ENCODE results near the gene RRH.

DNA sequence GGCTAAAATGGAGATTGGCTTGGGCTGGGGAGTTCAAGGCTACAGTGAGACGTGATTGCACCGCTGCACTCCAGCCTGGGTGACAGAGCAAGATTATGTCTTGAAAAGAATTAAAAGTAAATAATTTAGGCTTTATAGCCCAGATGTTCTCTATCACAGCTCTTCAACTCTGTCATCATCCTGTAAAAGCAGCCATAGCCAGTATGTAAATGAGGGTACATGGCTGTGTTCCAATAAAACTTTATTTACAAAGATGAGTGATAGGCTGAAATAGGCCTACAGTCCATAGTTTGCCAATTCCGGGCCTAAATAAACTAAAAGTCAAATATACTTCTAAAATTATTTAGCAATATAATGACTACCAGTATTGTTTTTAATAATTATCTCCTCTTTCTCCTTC, 9.2 kb downstream of the RRH start:
- TF ChIP-seq, protein P1, sequence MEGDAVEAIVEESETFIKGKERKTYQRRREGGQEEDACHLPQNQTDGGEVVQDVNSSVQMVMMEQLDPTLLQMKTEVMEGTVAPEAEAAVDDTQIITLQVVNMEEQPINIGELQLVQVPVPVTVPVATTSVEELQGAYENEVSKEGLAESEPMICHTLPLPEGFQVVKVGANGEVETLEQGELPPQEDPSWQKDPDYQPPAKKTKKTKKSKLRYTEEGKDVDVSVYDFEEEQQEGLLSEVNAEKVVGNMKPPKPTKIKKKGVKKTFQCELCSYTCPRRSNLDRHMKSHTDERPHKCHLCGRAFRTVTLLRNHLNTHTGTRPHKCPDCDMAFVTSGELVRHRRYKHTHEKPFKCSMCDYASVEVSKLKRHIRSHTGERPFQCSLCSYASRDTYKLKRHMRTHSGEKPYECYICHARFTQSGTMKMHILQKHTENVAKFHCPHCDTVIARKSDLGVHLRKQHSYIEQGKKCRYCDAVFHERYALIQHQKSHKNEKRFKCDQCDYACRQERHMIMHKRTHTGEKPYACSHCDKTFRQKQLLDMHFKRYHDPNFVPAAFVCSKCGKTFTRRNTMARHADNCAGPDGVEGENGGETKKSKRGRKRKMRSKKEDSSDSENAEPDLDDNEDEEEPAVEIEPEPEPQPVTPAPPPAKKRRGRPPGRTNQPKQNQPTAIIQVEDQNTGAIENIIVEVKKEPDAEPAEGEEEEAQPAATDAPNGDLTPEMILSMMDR (IDR thresholded peaks at IDR 0.05) = no peak
- TF ChIP-seq ZFX (IDR thresholded peaks at IDR 0.05; ENCODE audit: borderline replicate concordance) = no peak
